ENCODE data around the gene PFKP.

DNA sequence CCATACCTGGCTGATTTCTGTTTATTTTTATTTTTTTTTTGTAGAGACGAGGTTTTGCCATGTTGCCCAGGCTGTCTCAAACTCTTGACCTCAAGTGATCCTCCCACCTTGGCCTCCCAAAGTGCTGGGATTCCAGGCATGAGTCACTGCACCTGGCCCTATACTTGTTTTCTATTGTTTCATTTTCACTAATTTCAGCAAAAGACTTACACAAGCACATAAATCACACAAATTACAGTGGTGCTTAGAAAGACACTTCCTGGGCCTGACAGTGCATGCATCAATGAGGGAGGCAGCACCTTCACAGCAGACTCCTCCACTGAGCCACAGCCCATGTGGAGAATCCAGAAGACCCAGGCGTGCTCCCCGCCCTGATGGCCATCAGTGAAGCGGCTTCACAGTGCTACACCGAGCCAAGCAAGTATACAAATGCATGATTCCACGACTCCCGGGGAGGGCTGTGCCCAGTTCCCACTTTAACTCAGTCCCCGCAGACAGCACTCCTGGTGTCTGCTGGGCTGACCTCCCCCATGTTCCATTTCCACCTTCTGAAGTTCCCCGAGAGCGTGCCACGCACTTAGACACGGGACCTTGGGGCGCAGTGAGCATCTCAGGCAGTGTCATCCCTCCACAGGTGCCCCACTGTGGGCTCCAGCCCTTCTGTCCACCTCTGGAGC lies 84.7 kb downstream of the PFKP start:
- TF ChIP-seq CTCF (IDR thresholded peaks at IDR 0.05) (no peak), POLR2A (IDR thresholded peaks at IDR 0.05) (no peak)
